ENCODE results near the gene RPS6KL1.

GRCh38 chr14:74963705-74964271, 40.7 kb upstream of the RPS6KL1 start:
- TF ChIP-seq TP53 (CRISPR knock-in tag; IDR thresholded peaks at IDR 0.05): no peak
- TF ChIP-seq, protein P1, sequence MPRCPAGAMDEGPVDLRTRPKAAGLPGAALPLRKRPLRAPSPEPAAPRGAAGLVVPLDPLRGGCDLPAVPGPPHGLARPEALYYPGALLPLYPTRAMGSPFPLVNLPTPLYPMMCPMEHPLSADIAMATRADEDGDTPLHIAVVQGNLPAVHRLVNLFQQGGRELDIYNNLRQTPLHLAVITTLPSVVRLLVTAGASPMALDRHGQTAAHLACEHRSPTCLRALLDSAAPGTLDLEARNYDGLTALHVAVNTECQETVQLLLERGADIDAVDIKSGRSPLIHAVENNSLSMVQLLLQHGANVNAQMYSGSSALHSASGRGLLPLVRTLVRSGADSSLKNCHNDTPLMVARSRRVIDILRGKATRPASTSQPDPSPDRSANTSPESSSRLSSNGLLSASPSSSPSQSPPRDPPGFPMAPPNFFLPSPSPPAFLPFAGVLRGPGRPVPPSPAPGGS (IDR thresholded peaks at IDR 0.05): no peak
- TF ChIP-seq CTCF (IDR thresholded peaks at IDR 0.05): no peak
- no peak for TF ChIP-seq POLR2A (IDR thresholded peaks at IDR 0.05; ENCODE audit: low read length)

All from A549 (cell line).